NK-92 treated with Interleukin-12 subunit alpha and Interleukin-12 subunit beta, amount 100 ng/mL, for 24 hours (cell line): ENCODE results near the gene NPIPA3.
"Not testable (repeated sequence)": the region's sequence is repeated elsewhere in the genome, so short reads cannot be mapped to it uniquely, and the experiment has no call there.

Experiments
- DNase-seq: peaks from one replicate; lab custom pipeline; 2025; lab: John Stamatoyannopoulos, UW

The NPIPA3 gene

GRCh38 chr16:14742273-14743128 is 39.3 kb downstream of the NPIPA3 start, which contains the start of gene NPIPA2:
NPIPA2 (plus strand) TSS chr16:14742533; CDS start chr16:14748066, 5,533 bp downstream.
- DNase-seq: not testable (repeated sequence)

GRCh38 chr16:14773654-14774053 is 70.4 kb downstream of the NPIPA3 start:
- DNase-seq: not testable (repeated sequence)

- not testable (repeated sequence) for DNase-seq
Observed at GRCh38 chr16:14775624-14776023, 72.4 kb downstream of the NPIPA3 start.
